ENCODE data around the gene KLHL20.

GRCh38 chr1:173824315-173825081, 109.7 kb downstream of the KLHL20 start, which contains the start of the genes CENPL and DARS2:
- TF ChIP-seq CTCF (IDR thresholded peaks at IDR 0.05) (no peak), POLR2AphosphoS5 (IDR thresholded peaks at IDR 0.05; ENCODE audit: low read depth, low read length) (peak; percentile 65), SIN3A (IDR thresholded peaks at IDR 0.05; ENCODE audit: borderline replicate concordance, insufficient read depth, low read depth, low read length) (no peak; the same call in none of the 2 replicates)
